ENCODE data around the gene SNTA1. TPM values are rescaled to one million over a fixed set of nuclear protein-coding genes. Genes with fewer than 3 reads are reported as not detected.
"Not testable (repeated sequence)": the region's sequence is repeated elsewhere in the genome, so short reads cannot be mapped to it uniquely, and the experiment has no call there.

Gene SNTA1
- total RNA-seq, 4 donors from 2014 or later: 6.3 to 27.3 (median 14.0) TPM

GRCh38 chr20:33488201-33488600, 44.6 kb upstream of the SNTA1 start:
- no peaks in the 10 kb centered on the region for H3K36me3 ChIP-seq
- no peak overlapping the region for H3K4me3 ChIP-seq
- no peaks in the 10 kb centered on the region for H3K9me3 ChIP-seq
- intact Hi-C loops (cut with DNase I): no loop called here
- H3K27me3 ChIP-seq: no peaks in the 10 kb centered on the region
- WGBS, 2 donors: 88 to 95% methylated on average over 10 of the region's 10 CpGs
- no peak for DNase-seq
- TF ChIP-seq CTCF (IDR thresholded peaks at IDR 0.05) (no peak), POLR2A (IDR thresholded peaks at IDR 0.05) (no peak)
- H3K4me1 ChIP-seq: peaks cover 9 to 34% (median 15%) of the 10 kb centered on the region in 3 donors
- no peak overlapping the region for H3K27ac ChIP-seq

GRCh38 chr20:33483186-33483585, 39.6 kb upstream of the SNTA1 start:
- H3K9me3 ChIP-seq: not testable (repeated sequence)

GRCh38 chr20:33482581-33482980, 39.0 kb upstream of the SNTA1 start:
- H3K4me3 ChIP-seq: no peak overlapping the region
- H3K27me3 ChIP-seq: no peaks in the 10 kb centered on the region
- no peaks in the 10 kb centered on the region for H3K9me3 ChIP-seq
- no peaks in the 10 kb centered on the region for H3K36me3 ChIP-seq
- no peak for DNase-seq
- intact Hi-C loops (cut with DNase I): no loop called here
- no peak overlapping the region for H3K27ac ChIP-seq
- TF ChIP-seq CTCF (IDR thresholded peaks at IDR 0.05): no peak
- no peak for TF ChIP-seq POLR2A (IDR thresholded peaks at IDR 0.05)
- 75 to 81% methylated on average over 6 of the region's 6 CpGs for WGBS, 2 donors
- peaks cover 0 to 6% (median 0%) of the 10 kb centered on the region in 3 donors for H3K4me1 ChIP-seq

More at GRCh38 chr20:33483186-33483585, 39.6 kb upstream of the SNTA1 start:
- H3K4me3 ChIP-seq; H3K36me3 ChIP-seq; H3K4me1 ChIP-seq; DNase-seq; H3K27ac ChIP-seq; H3K27me3 ChIP-seq; intact Hi-C loops (cut with DNase I): not testable (repeated sequence)
- whole genome bisulfite sequencing, 2 donors: 91 to 92% methylated on average over 5 of the region's 5 CpGs

GRCh38 chr20:33481431-33481941, 37.9 kb upstream of the SNTA1 start:
- Histone ChIP-seq H3K27ac (no peak overlapping the region), H3K4me3 (no peak overlapping the region), H3K36me3 (no peaks in the 10 kb centered on the region), H3K9me3 (no peaks in the 10 kb centered on the region), H3K4me1 (peaks cover 0 to 15% (median 0%) of the 10 kb centered on the region in 3 donors), H3K27me3 (no peaks in the 10 kb centered on the region)
- TF ChIP-seq POLR2A (IDR thresholded peaks at IDR 0.05) (no peak), CTCF (IDR thresholded peaks at IDR 0.05) (no peak)
- no peak for DNase-seq
- intact Hi-C loops (cut with DNase I): no loop called here
- 89 to 92% methylated on average over 6 to 7 of the region's 8 CpGs for WGBS, 2 donors

- H3K27ac ChIP-seq: no peak overlapping the region
- WGBS, 2 donors: 100% methylated on average over 2 to 5 of the region's 5 CpGs
- DNase-seq: no peak
- H3K4me1 ChIP-seq: peaks cover 0 to 15% (median 0%) of the 10 kb centered on the region in 3 donors
- H3K9me3 ChIP-seq: no peaks in the 10 kb centered on the region
- H3K36me3 ChIP-seq: no peaks in the 10 kb centered on the region
- TF ChIP-seq CTCF (IDR thresholded peaks at IDR 0.05): no peak
- intact Hi-C loops (cut with DNase I): no loop called here
- no peak overlapping the region for H3K4me3 ChIP-seq
- peaks cover 0 to 8% (median 0%) of the 10 kb centered on the region in 4 donors for H3K27me3 ChIP-seq
These were observed 36.5 kb upstream of the SNTA1 start for GRCh38 chr20:33480048-33480447.

All from esophagus squamous epithelium (tissue), 5 donors.